ENCODE results near the gene OSGIN1.

DNA sequence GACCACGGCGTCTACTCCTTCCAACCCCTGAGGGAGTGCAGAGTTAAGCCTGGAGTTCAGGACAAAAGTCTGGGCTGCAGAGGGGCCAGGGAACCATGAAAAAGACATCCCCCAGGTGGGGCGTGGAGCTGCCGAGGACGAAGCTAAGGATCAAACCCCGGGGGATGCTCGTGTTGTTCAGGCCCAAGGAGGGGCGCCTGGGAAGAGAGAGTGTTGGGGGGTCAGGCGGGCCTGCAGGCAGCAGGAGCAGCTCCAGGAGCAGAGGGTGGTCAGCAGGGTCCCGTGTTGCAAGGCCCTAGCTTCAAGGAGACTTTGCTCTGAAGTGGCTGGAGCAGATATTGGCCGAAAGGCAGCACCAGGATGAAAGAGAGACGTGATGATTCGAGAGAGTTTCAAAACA lies 41.7 kb downstream of the OSGIN1 start:
- TF ChIP-seq CTCF (IDR thresholded peaks at IDR 0.05) (no peak), EP300 (IDR thresholded peaks at IDR 0.05) (no peak)

Data from tibial nerve (tissue), 4 donors.